B cell (primary cell): Measurements from ENCODE around the gene BRSK1. TPM values are rescaled to one million over a fixed set of nuclear protein-coding genes. Genes with fewer than 3 reads are reported as not detected.

Experiments
- ATAC-seq: fragments of 200-7000 bp; cut with Tn5 transposase; one replicate; pipeline ENCODE4 v1.10.0; 2021; ENCODE audit warnings: low read depth, mild to moderate bottlenecking, moderate number of reproducible peaks, moderate library complexity
- CTCF ChIA-PET: fragments of 350-600 bp; sonication (Branson Sonifier 250); formaldehyde crosslinking; loops from one replicate; lab custom pipeline; 2021; ENCODE audit warnings: antibody characterized with exemption, inconsistent platforms; lab: Charles Lee
- POLR2A ChIA-PET: fragments of 350-600 bp; sonication (Branson Sonifier 250); formaldehyde crosslinking; loops from one replicate; lab custom pipeline; 2021; ENCODE audit warnings: antibody characterized with exemption; lab: Charles Lee
- DNase-seq: peaks from one replicate; pipeline ENCODE4 v3.0.0; 2013
- H2AFZ ChIP-seq: 2 replicates; pipeline ENCODE4 v1.6.1; 2012; ENCODE audit warnings: mild to moderate bottlenecking, low read depth, low read length; ENCODE audit not compliant: insufficient read depth, poor library complexity, severe bottlenecking
- H3K27ac ChIP-seq, 2 donors: 1 replicate in 1 of 2; 2 replicates in 1 of 2; pipeline ENCODE4 v1.5.1; 2012 to 2013; ENCODE audit warnings: low read length in 2 of 2, mild to moderate bottlenecking in 2 of 2, moderate library complexity in 1 of 2
- H3K27me3 ChIP-seq, 4 experiments: fragments of 200-600 bp in 1 of 4; sonication (generic) in 1 of 4; replicated peaks in 1 of 4; 1 replicate in 2 of 4; 2 replicates in 2 of 4; pipeline versions ENCODE4 v1.6.1 to v1.7.0; 2013 to 2016; ENCODE audit warnings: low read length in 3 of 4, mild to moderate bottlenecking in 2 of 4, mixed read lengths in 1 of 4, moderate library complexity in 1 of 4; ENCODE audit not compliant: insufficient read depth in 4 of 4, control insufficient read depth in 3 of 4; ENCODE audit errors: control extremely low read depth in 1 of 4
- H3K36me3 ChIP-seq, 2 experiments: replicated peaks in 1 of 2; 1 replicate in 1 of 2; 2 replicates in 1 of 2; pipeline versions ENCODE4 v1.6.1 to v1.7.1; 2013; ENCODE audit warnings: low read length in 1 of 2; ENCODE audit not compliant: insufficient read depth in 2 of 2, control insufficient read depth in 1 of 2; ENCODE audit errors: control extremely low read depth in 1 of 2, extremely low read depth in 1 of 2
- H3K4me1 ChIP-seq, 2 donors: fragments of 200-600 bp in 1 of 2; sonication (generic) in 1 of 2; 1 replicate in 1 of 2; 2 replicates in 1 of 2; pipeline versions ENCODE4 v1.5.1 to v1.6.1; 2013 to 2017; ENCODE audit warnings: low read length in 2 of 2; ENCODE audit not compliant: control insufficient read depth in 2 of 2, insufficient read depth in 2 of 2
- H3K4me2 ChIP-seq: replicated peaks from 2 replicates; pipeline ENCODE3; 2012; ENCODE audit warnings: mild to moderate bottlenecking, low read depth, low read length; ENCODE audit not compliant: poor library complexity, severe bottlenecking
- H3K4me3 ChIP-seq, 5 experiments: fragments of 200-600 bp in 1 of 5; sonication (generic) in 1 of 5; 1 replicate in 3 of 5; 2 replicates in 2 of 5; pipeline versions ENCODE4 v1.5.1 to v1.7.0; 2011 to 2016; ENCODE audit warnings: low read length in 4 of 5, mild to moderate bottlenecking in 4 of 5, low read depth in 2 of 5, control low read depth in 1 of 5, moderate library complexity in 1 of 5; ENCODE audit not compliant: insufficient read depth in 1 of 5; ENCODE audit errors: control extremely low read depth in 1 of 5, extremely low read depth in 1 of 5
- H3K79me2 ChIP-seq: fragments of 200-600 bp; sonication (generic); one replicate; pipeline ENCODE4 v1.6.0; 2016; ENCODE audit warnings: low read length; ENCODE audit not compliant: control insufficient read depth, insufficient read depth
- H3K9ac ChIP-seq: fragments of 200-600 bp; sonication (generic); 2 replicates; pipeline ENCODE4 v1.6.1; 2017; ENCODE audit warnings: mild to moderate bottlenecking, low read length, moderate library complexity
- H3K9me3 ChIP-seq, 3 donors: one replicate each; pipeline versions ENCODE4 v1.6.1 to v1.7.1; 2013; ENCODE audit warnings: low read length in 2 of 3; ENCODE audit not compliant: control insufficient read depth in 2 of 3, insufficient read depth in 1 of 3; ENCODE audit errors: control extremely low read depth in 1 of 3
- H4K20me1 ChIP-seq: 2 replicates; pipeline ENCODE4 v1.6.0; 2012; ENCODE audit warnings: mild to moderate bottlenecking, low read length; ENCODE audit not compliant: insufficient read depth, control insufficient read depth, poor library complexity, severe bottlenecking
- H3K27ac Mint-ChIP-seq: one replicate; pipeline ENCODE4 v1.8.0; 2021; ENCODE audit warnings: mixed read lengths
- H3K27me3 Mint-ChIP-seq: one replicate; pipeline ENCODE4 v1.8.0; 2021; ENCODE audit warnings: mixed read lengths
- H3K4me1 Mint-ChIP-seq: one replicate; pipeline ENCODE4 v1.8.0; 2021; ENCODE audit warnings: mixed read lengths
- H3K4me3 Mint-ChIP-seq: one replicate; pipeline ENCODE4 v1.8.0; 2021; ENCODE audit warnings: mixed read lengths
- H3K9me3 Mint-ChIP-seq: one replicate; pipeline ENCODE4 v1.8.0; 2022; ENCODE audit warnings: mixed read lengths; ENCODE audit not compliant: insufficient read depth
- CTCF ChIP-seq: fragments of 200-600 bp; IDR thresholded peaks from one replicate; pipeline ENCODE4 v1.8.0; 2022; ENCODE audit warnings: antibody characterized with exemption, mild to moderate bottlenecking
- EZH2 ChIP-seq: IDR thresholded peaks from 2 replicates; pipeline ENCODE4 v1.6.1; 2012; ENCODE audit warnings: borderline replicate concordance, low read depth, mild to moderate bottlenecking, moderate library complexity, low read length; ENCODE audit not compliant: insufficient read depth, poor library complexity, severe bottlenecking
- WGBS: methylation state at CpG from one replicate; pipeline ENCODE4 v1.1.5; 2013; ENCODE audit warnings: missing lambda C conversion rate; ENCODE audit not compliant: insufficient coverage; 5-methylcytosine and 5-hydroxymethylcytosine counted together
- intact Hi-C: fragments of 100-400 bp; cut with micrococcal nuclease; formaldehyde crosslinking; loops from one replicate; pipeline ENCODE4 v1.10.0; 2022
- polyA plus RNA-seq: library from polyadenylated mRNA; depleted of rRNA; stranded (reverse); fragments of >200 nt; gene quantifications from 2 replicates; pipeline ENCODE4 v1.2.3, GENCODE V29; 2012
- total RNA-seq, 2 donors: library from RNA; stranded (reverse); fragments of 120-200 nt in 1 of 2; gene quantifications; 1 replicate in 1 of 2; 2 replicates in 1 of 2; pipeline versions ENCODE4 v1.2.3 to v1.2.4, GENCODE V29; 2013 to 2022

BRSK1 gene
- total and polyA plus RNA-seq, 2 donors (not counting 1 experiment from before 2014, with no cell fraction given), result 0.94 to 1.4 TPM

GRCh38 chr19:55346725-55347441, 63.1 kb downstream of the BRSK1 start:
- Histone ChIP-seq H4K20me1 (no peaks in the 10 kb centered on the region), H3K4me3 (no peak overlapping the region), H3K9ac (no peak overlapping the region), H3K36me3 (peaks cover 0 to 10% of the 10 kb centered on the region in 2 experiments), H2AFZ (no peak overlapping the region), H3K79me2 (peaks cover under 1% of the 10 kb centered on the region), H3K27ac (no peak overlapping the region), H3K27me3 (peaks cover 0 to 15% (median 5%) of the 10 kb centered on the region in 4 experiments), H3K4me2 (no peak overlapping the region), H3K9me3 (no peaks in the 10 kb centered on the region), H3K4me1 (peaks cover 0 to 3% of the 10 kb centered on the region in 2 donors)
- DNase-seq (no peak), ATAC-seq (no peak)
- ChIA-PET POLR2A (no interaction called here), CTCF (no interaction called here)
- Mint-ChIP-seq H3K4me3 (no peak overlapping the region), H3K27me3 (peaks cover 15% of the 10 kb centered on the region), H3K4me1 (peaks cover 2% of the 10 kb centered on the region), H3K27ac (no peak overlapping the region), H3K9me3 (no peaks in the 10 kb centered on the region)
- WGBS, result 94% methylated on average over 36 of the region's 41 CpGs
- TF ChIP-seq EZH2 (no peak), CTCF (no peak)
- intact Hi-C loops, result no loop called here

DNA sequence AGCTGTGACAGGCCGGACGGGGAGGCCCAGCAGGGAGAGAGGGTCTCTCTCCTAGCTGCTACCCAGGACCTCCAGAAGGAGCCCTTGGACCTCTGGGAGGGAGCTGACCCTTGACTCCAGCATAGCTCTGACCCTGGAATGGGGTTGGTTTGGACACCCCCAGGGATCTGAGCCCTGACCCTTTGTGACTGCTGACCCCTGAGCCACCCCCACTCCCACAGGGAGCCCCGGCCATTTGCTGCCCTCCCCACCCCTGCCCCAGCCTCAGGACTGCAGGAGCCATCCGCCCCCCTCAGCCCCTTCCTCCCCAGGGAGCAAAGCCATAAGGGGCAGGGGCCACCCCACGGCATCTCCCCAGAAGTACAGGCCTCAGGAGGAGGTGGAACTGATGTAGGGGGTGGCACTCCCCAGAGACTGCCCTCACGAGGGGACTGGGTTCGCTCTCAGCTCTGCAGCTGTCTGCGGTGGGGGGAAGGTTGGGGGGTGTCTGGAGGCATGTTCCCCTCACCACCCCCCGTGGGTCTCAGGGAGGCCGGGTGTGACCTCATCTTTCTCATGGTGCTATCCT, 63.7 kb downstream of the BRSK1 start:
- ATAC-seq, result no peak
- Histone ChIP-seq H3K27ac (no peak overlapping the region), H3K79me2 (no peaks in the 10 kb centered on the region), H2AFZ (no peak overlapping the region), H3K36me3 (peaks cover 0 to 10% of the 10 kb centered on the region in 2 experiments), H3K4me1 (peaks cover 0 to 8% of the 10 kb centered on the region in 2 donors), H3K27me3 (peaks cover 0 to 21% (median 8%) of the 10 kb centered on the region in 4 experiments), H4K20me1 (no peaks in the 10 kb centered on the region), H3K4me3 (no peak overlapping the region), H3K9me3 (no peaks in the 10 kb centered on the region), H3K4me2 (no peak overlapping the region), H3K9ac (no peak overlapping the region)
- peaks cover 22% of the 10 kb centered on the region for H3K27me3 Mint-ChIP-seq
- intact Hi-C loops, result no loop called here
- TF ChIP-seq EZH2 (no peak), CTCF (no peak)
- ChIA-PET CTCF (no interaction called here), POLR2A (no interaction called here)
- no peak for DNase-seq
- WGBS, result 94% methylated on average over 2 of the region's 10 CpGs
- H3K4me1 Mint-ChIP-seq, result peaks cover 5% of the 10 kb centered on the region
- H3K9me3 Mint-ChIP-seq, result no peaks in the 10 kb centered on the region
- H3K4me3 Mint-ChIP-seq, result no peak overlapping the region
- no peak overlapping the region for H3K27ac Mint-ChIP-seq
